Hepatocyte (in vitro differentiated cells): ENCODE measurements around the gene GPD1.

Source experiments
- EZH2 ChIP-seq: fragments of 200-600 bp; sonication (generic); IDR thresholded peaks from 2 replicates; pipeline ENCODE4 v1.6.1; 2016; ENCODE audit warnings: antibody characterized with exemption, mild to moderate bottlenecking, borderline replicate concordance
- EZH2phosphoT487 ChIP-seq: fragments of 200-600 bp; sonication (generic); IDR thresholded peaks from one replicate; pipeline ENCODE4 v1.6.1; 2018; ENCODE audit warnings: antibody characterized with exemption, mild to moderate bottlenecking, low read depth, moderate library complexity; ENCODE audit not compliant: unreplicated experiment, severe bottlenecking
- TF ChIP-seq, protein P1 (sequence below): fragments of 200-600 bp; sonication (generic); IDR thresholded peaks from 2 replicates; pipeline ENCODE4 v1.5.1; 2016; ENCODE audit warnings: antibody characterized with exemption, mild to moderate bottlenecking; ENCODE audit not compliant: poor library complexity

DNA sequence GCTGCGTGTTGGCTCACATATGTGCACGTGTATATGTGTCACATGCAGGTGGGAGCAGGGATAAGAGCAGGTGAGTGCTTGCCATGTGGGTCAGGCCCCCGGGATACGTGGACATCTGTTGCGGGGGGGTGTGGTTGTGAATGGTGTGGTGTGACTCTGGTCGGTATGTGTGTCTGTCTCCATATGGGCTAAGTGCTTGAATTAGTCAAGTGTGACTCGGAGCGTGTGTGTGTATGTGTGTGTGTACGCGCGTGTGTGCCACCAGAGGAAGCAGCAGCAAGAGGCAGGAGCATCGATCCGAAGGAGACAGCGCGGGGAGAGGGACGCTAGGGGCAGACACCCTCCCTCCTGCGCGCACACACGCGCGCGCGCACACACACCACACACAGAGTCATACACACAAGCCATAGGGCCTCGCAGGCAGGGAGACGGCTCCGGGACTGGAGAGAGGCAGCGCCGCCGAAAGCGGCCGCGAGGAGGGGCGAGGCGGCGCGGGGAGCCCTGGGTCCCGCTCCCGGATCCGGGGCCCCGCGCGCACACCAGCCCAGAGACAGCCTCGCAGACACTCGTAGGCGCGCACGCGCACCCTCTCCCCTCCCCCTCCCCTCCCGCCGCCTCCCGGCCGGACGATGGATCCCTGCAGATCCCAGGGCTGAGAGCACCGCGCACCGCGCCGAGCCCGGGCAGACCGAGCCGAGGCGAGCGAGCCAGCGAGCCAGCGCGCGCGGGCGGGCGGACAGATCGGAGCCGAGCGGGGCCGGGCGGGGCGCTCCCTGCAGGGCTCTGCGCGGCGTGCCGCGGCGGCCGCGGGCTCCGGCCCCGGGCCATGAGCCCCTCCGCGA, 46.6 kb upstream of the GPD1 start, which contains the start of gene ASIC1:
- TF ChIP-seq, protein P1, sequence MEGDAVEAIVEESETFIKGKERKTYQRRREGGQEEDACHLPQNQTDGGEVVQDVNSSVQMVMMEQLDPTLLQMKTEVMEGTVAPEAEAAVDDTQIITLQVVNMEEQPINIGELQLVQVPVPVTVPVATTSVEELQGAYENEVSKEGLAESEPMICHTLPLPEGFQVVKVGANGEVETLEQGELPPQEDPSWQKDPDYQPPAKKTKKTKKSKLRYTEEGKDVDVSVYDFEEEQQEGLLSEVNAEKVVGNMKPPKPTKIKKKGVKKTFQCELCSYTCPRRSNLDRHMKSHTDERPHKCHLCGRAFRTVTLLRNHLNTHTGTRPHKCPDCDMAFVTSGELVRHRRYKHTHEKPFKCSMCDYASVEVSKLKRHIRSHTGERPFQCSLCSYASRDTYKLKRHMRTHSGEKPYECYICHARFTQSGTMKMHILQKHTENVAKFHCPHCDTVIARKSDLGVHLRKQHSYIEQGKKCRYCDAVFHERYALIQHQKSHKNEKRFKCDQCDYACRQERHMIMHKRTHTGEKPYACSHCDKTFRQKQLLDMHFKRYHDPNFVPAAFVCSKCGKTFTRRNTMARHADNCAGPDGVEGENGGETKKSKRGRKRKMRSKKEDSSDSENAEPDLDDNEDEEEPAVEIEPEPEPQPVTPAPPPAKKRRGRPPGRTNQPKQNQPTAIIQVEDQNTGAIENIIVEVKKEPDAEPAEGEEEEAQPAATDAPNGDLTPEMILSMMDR: no peak
- TF ChIP-seq EZH2 (no peak), EZH2phosphoT487 (no peak)
